ENCODE results near the gene RSPO4. TPM values are rescaled to one million over a fixed set of nuclear protein-coding genes. Genes with fewer than 3 reads are reported as not detected.

Gene RSPO4
- total and polyA plus RNA-seq, 9 donors, result 0.04 to 0.53 (median 0.31) TPM; not detected in 4

DNA sequence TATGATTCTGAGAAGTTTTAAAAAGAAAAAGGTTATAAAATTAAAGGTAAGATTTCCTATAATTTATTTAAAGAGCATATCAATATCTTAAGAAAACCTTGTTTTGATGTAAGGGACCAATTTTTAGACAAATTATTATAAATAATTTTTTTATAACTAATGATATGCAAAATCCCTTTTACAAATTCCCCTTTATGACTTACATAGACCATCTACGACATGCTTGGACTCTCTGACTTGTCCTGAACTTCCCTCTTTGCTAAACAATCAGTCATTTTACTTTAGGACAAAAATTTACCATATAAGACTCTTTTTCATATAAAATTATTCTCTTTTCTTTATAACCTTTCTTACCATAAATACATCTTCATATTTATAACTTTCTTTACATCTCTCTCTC lies 70.7 kb downstream of the RSPO4 start:
- WGBS, 3 donors, result 41 to 52% (median 51%) methylated on average over 1 of the region's 1 CpG
- Histone ChIP-seq H3K27me3 (no peaks in the 10 kb centered on the region), H3K9me3 (no peaks in the 10 kb centered on the region), H3K4me3 (no peak overlapping the region), H3K27ac (no peak overlapping the region), H3K36me3 (no peaks in the 10 kb centered on the region), H3K4me1 (ENCODE audit: insufficient read depth) (no peaks in the 10 kb centered on the region)
- DNase-seq, result no peak
- intact Hi-C loops (cut with DNase I), result no loop called here
- no peak for TF ChIP-seq CTCF (IDR thresholded peaks at IDR 0.05)
- no peak for TF ChIP-seq POLR2A (IDR thresholded peaks at IDR 0.05)
- TF ChIP-seq EP300 (IDR thresholded peaks at IDR 0.05), result no peak

DNA sequence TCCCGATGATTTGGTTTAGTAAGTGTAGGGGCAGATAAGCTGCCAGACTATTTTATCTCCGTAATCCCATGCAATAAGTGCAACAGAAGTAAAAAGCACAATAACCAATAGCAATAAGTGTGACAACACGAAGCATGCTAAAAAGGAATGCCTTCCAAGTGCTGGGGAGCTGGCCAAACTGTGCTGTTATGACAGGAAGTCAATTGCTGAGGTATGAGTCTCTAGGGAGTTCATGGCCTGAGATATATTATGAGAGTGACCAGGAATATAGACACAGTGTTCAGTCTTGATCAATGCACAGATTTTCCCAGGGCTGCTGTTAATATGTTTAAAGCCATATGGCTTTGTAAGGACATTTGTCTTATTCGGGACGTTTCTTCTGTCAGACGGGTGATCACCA lies 75.4 kb downstream of the RSPO4 start:
- intact Hi-C loops (cut with DNase I), result no loop called here
- Histone ChIP-seq H3K9me3 (no peaks in the 10 kb centered on the region), H3K36me3 (no peaks in the 10 kb centered on the region), H3K4me1 (ENCODE audit: insufficient read depth) (peaks cover 2% of the 10 kb centered on the region), H3K27ac (no peak overlapping the region), H3K4me3 (no peak overlapping the region), H3K27me3 (no peaks in the 10 kb centered on the region)
- no peak for TF ChIP-seq EP300 (IDR thresholded peaks at IDR 0.05)
- TF ChIP-seq POLR2A (IDR thresholded peaks at IDR 0.05), result no peak
- no peak for TF ChIP-seq CTCF (IDR thresholded peaks at IDR 0.05)
- 46 to 63% (median 47%) methylated on average over 6 of the region's 6 CpGs for WGBS, 3 donors
- no peak for DNase-seq

- no peaks in the 10 kb centered on the region for H3K27me3 ChIP-seq
- H3K4me1 ChIP-seq (ENCODE audit: insufficient read depth), result peaks cover 2% of the 10 kb centered on the region
- intact Hi-C loops (cut with DNase I), result no loop called here
- H3K4me3 ChIP-seq, result no peak overlapping the region
- TF ChIP-seq CTCF (IDR thresholded peaks at IDR 0.05), result no peak
- no peak for TF ChIP-seq POLR2A (IDR thresholded peaks at IDR 0.05)
- no peak for TF ChIP-seq EP300 (IDR thresholded peaks at IDR 0.05)
- no peak overlapping the region for H3K27ac ChIP-seq
- no peak for DNase-seq
- H3K9me3 ChIP-seq, result no peaks in the 10 kb centered on the region
- 91 to 93% (median 93%) methylated on average over 9 of the region's 9 CpGs for WGBS, 3 donors
- no peaks in the 10 kb centered on the region for H3K36me3 ChIP-seq
Observed at GRCh38 chr20:925516-925915, 76.6 kb downstream of the RSPO4 start.

DNA sequence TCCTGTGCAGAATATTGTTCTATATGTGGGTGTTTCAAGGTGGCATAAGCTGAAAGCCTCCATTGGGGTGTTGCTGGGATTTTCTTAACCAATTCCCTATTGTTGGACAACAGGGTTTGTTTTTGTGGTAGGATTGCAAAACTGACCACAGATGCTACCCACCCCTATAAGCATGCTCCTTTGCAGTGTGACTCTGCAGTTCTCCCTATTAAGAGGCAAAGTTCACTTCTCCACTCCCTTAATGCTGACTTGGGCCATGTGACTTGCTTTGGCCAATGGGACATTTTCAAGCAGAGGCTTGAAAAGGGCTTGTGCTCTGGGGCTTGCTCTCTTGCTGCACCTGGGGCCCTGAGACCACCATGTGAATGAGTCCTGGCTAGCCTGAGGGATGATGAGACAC lies 77.5 kb downstream of the RSPO4 start:
- TF ChIP-seq CTCF (IDR thresholded peaks at IDR 0.05), result no peak
- TF ChIP-seq POLR2A (IDR thresholded peaks at IDR 0.05), result no peak
- no peak for TF ChIP-seq EP300 (IDR thresholded peaks at IDR 0.05)

GRCh38 chr20:922781-923180 lies 79.3 kb downstream of the RSPO4 start:
- H3K27ac ChIP-seq, result no peak overlapping the region
- no peaks in the 10 kb centered on the region for H3K9me3 ChIP-seq
- no peak overlapping the region for H3K4me3 ChIP-seq
- H3K27me3 ChIP-seq, result no peaks in the 10 kb centered on the region
- DNase-seq, result peak in 3 of 5 donors; percentile 46 to 81 (median 62)
- peaks cover 2% of the 10 kb centered on the region for H3K4me1 ChIP-seq (ENCODE audit: insufficient read depth)
- 16 to 23% (median 16%) methylated on average over 4 of the region's 4 CpGs for WGBS, 3 donors
- no peak for TF ChIP-seq CTCF (IDR thresholded peaks at IDR 0.05)
- no peaks in the 10 kb centered on the region for H3K36me3 ChIP-seq
- intact Hi-C loops (cut with DNase I), result no loop called here

More for the DNA sequence above, 77.5 kb downstream of the RSPO4 start:
- H3K4me3 ChIP-seq, result no peak overlapping the region
- H3K4me1 ChIP-seq (ENCODE audit: insufficient read depth), result peaks cover 2% of the 10 kb centered on the region
- no peak for DNase-seq
- H3K27ac ChIP-seq, result no peak overlapping the region
- intact Hi-C loops (cut with DNase I), result no loop called here
- H3K36me3 ChIP-seq, result no peaks in the 10 kb centered on the region
- no peaks in the 10 kb centered on the region for H3K27me3 ChIP-seq
- no peaks in the 10 kb centered on the region for H3K9me3 ChIP-seq
